HG02973 (cell line): ENCODE results near the gene HOXB8.

Experiments
- ATAC-seq: cut with Tn5 transposase; IDR thresholded peaks from one replicate; pipeline ENCODE4 v1.9.1; 2021; ENCODE audit warnings: moderate library complexity; ENCODE audit not compliant: unreplicated experiment

The HOXB8 gene

DNA sequence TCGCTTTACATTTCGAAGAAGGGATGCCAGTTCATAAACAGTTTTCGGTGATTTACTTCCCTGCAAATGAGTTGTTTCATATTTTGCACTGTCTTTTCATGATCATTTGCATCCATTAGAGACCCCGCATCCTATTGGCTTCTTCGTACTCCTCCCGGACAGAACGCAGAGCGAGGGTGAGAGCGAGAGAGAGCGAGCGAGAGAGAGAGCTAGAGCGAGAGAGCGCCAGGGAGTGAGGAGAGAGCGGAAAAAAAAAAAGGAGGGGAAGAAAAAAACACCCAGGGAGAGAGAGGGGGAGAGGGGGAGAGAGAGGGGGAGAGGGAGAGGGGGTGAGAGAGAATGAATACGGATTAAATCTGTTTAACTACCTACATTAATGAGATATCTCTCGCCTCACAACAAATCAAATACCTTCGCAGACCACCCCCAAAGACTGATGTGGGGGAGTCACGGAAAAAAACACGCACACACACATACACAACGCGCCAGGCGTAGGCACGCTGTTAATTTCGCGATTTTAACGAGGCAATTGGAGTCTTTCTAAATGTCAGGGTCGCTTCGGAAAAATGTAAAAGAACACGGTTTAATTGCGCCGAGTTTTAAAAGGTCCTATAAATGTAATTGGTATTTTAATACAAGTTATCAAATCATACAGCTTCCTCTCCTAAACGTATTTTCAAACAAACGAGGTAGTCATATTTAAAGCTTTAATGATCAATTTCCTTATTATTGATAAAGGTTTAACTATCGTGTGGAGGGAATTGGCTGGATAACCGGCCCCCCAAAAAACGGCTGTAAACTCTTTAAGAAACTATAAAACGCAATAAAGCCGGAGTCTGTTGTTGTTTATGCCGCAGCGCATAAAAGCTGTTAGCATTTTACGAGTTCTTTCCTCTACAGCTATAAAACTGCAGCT lies at the start of gene HOXB8:
Gene HOXB8, minus strand, starts transcription at position 246 of the 916 bp plus-strand sequence. CDS start 588 bp downstream, outside the sequence.
- ATAC-seq: no peak

- no peak for ATAC-seq
Measured at GRCh38 chr17:48663134-48663924, 48.2 kb upstream of the HOXB8 start.

DNA sequence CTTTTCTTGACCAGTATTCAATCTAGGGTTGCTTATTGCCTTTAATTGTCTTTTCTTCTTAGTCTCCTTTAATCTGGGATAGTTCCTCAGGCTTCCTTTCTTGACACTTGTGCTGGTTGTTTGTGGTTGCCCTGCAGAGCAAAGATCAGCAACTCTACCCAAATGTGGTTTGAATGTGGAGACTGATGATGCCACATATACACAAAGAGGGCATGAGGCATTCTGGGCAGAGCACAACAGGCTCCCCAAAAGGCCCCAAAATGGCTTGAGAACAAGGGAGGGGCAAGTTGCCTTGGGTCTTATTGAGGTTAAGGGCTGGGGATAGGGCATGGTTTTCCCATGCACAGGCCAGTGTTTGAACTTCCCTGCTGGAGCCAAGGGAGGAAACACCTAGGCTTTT lies 40.8 kb upstream of the HOXB8 start:
- ATAC-seq: no peak

DNA sequence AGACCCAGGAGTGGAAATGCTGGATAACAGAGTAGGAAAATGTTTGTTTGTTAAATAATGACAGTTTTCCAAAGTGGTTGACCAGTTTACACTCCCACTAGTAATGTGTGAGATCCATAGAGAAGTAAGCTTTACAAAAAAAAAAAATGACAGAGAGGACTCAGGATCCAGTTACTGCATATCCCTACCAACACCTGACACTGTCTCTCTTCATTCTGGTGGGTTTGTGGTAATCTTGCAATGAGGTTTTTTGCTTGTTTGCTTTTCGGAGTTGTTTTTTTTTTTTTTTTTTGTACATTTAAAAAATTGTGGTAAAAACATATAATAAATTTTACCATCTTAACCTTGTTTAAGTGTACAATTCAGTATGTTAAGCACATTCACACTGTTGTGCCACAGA lies 34.6 kb upstream of the HOXB8 start:
- no peak for ATAC-seq

DNA sequence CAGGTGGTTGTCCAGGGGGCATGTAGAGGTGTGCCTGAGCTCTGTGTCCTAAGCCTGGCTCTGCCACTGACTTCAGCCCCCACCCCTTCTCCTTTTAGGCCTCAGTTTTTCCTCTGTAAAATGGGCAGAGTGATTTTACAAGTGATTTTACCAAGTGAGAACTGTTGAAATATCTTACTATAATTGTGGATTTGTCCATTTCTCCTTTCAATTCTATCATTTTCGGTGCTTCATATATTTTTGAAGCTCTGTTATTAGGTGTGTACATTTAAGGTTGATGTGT lies 32.8 kb upstream of the HOXB8 start:
- no peak for ATAC-seq

DNA sequence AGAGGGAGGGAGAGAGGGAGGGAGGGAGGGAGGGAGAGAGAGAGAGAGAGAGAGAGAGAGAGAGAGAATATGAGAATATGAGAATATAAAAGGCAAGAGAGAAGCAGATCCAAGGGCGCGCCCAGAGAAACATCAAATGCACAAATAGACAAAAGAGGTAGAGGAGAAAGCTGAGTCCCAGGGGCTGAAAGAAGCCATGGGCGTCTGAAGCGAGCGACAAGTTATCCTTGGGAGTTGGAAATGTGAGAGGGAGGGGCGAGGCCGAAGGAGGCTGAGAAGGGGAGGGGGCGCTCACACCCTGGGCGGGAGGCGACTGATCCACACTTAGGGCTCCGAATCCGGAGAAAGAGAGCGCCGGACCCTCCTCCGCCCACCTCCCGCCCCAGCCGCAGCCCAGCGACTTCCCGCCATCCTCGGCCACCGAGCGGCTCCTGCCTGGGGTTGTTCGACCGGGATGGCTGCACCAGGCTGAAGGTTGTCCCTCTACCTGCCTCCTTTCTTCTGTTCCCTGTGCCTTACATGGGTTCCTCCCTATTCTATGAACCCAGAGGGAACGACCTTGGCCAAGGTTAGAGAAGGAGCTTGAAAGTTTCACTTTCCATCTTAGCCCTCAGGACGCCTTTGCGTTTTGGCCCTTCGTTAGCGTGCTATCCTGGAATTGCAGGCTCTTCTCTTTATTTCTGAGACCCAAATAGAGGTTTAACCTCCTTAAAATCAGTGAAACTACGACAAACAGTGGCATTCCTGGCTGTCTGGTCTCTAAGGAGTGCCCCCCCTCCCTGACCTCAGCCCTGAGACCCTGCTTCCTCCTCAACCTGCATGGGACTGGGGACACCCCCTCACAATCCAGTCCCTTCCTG lies 32.2 kb upstream of the HOXB8 start:
- no peak for ATAC-seq

DNA sequence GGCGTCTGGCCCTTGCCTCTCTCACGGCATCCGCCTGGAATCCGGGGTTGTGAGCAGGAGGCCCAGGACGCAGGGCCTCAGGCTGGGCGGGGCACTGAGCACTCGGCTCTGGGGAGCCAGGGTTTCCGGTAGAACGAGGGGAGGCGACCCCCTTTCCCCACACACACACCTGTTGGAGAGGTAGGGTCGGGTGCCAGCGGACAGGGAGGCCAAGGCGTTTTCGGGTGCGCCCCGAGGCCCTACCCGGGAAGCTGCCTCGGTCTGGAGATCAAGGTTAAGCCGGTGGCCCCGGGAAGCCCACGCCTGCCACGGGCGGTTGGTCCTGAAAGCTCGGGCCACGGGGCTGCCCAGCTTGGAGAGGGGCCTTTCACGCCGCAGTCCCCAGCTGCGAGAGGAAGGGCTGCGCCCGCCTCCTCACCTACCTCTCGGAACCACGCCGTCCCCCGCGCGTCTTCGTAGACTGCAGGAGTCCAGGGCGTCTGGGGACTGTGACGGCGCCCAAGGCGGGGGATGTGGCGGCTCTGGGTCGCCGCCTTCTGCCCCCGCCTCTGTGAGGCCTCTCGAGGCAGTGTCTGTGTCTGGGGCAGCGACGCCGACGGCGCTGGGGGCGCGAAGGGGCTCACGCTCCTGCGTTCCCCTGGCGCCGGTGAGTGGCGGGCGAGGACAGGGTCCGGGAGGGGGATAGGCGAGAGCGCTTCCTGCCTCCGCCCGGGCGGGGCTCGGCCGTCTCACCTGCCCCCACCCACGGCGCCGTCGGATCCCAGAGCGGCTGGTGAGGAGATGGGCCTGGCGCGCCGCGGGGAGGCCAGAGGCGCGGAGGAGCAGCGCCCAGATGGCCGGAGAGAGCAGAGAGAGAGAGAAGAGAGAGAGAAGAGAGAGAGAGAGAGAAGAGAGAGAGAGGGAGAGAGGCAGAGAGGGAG lies 31.4 kb upstream of the HOXB8 start:
- ATAC-seq: no peak

GRCh38 chr17:48645639-48646182 lies 30.6 kb upstream of the HOXB8 start:
- no peak for ATAC-seq

DNA sequence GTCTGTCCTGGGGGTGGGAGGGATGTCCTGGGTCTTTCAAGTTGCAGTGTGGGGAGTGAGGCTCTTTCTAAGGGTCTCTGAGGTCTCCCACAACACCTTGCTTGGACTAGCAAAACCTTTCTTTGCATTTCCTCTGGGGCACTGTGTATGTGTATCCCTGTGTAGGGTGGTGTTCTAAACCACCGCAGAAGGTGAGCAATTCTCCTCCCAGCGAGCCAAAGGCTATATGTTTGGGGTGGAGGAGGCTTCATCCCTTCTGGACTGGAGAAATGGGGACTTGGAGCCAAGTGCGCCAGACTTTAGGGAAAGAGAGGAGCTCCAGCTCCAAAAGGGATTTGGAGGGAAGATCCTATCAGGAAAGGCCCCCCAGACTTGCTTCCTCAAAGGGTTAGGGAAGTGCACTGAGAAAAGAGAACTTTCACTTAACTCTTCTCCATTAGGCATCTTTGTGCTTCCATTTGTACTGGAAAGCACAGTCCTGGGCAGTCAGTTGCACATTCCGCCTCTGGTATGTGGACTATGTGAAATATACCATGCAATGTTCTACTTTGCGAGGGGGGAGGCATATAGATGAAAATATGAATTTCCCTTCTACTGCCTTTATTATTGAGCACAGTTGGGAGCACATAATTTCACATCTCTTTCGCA lies 29.9 kb upstream of the HOXB8 start:
- ATAC-seq: no peak

- ATAC-seq: no peak
Measured at GRCh38 chr17:48644159-48644558, 29.1 kb upstream of the HOXB8 start.

GRCh38 chr17:48643697-48644012 lies 28.6 kb upstream of the HOXB8 start:
- no peak for ATAC-seq

GRCh38 chr17:48642843-48643696 lies 28.0 kb upstream of the HOXB8 start:
- ATAC-seq: no peak

- ATAC-seq: no peak
Measured at GRCh38 chr17:48642059-48642842, 27.2 kb upstream of the HOXB8 start.

DNA sequence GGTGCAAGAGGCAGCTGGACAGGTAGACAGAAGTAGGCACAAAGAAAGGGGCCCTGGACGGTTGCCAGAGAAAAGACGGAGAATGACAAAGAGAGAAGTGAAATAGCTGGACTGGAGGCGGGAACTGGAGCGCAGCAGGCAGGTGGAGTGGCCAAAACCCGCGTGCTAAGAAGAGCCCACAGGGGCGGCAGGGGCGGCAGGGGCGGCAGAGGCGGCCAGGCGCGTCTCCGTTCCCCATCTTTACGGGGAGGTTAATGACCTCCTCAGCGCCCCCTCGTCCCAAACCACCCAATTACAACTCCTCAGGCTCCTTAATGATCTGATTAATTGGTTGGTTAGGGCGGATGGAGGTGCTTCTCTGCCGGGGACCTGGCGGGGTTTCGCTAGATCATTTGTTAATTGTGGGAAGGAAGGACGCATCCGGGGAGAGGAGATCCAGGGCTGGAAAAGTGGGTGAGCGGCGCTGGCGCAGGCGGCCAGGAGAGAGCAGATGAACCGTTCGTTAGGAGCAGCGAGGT lies 26.5 kb upstream of the HOXB8 start:
- ATAC-seq: no peak

DNA sequence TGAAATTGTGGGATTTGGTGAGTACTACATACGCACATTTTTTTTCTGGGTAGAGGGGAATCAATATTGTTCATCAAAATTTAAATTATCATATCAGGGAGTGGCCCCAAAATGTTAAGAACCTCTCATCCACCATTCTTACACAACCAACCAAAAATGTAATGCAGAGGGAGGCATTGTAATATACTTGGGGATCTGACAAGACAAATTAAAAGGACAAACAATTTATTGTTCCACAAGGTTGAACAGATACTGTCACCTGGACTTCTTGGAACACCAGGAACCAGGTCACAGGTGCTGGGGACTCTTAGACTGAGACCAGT lies 25.7 kb upstream of the HOXB8 start:
- ATAC-seq: no peak

DNA sequence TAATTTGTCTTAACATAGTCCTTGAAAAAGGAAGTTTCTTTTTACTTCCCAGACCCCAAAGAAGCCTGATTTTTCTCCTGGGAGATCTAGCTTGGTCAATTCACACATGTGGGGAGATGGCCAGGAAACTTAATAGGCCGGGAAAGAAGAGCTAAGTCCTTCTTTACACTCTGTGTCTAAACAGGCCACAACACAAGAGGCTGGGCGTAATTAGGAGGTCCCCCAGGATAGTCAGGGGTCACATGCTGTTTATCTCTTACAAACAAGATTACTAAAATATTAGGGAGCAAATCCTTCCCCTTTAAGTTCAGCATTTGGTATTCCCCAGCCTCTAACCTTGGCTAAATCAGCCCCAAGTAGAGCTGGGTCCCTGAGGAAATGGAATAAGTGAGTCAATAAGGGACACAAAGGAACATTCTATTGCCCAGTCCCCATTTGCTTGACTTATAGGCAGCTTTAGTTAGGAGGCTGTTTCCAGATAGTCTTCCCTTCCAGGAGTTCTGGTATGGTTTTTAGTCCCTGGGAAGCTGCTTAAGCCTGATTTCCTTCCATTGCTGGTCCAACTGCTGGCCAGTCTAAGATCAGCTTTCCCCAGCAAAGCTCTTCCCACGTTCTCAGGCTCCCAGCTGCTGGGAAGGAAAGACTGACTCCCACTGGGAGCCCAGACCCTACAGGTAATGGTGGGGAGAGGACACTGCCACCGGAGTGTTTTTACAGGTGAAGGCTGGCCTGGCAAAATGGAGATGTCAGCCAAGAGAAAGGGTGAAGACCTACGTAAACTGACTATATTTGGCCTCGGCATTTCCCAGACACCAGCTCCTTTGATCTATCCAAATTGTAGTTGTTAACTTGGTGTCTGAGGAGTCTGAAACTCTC lies 25.1 kb upstream of the HOXB8 start:
- no peak for ATAC-seq

- no peak for ATAC-seq
Measured at GRCh38 chr17:48639136-48639535, 24.0 kb upstream of the HOXB8 start.
